Mesenchymal stem cell (in vitro differentiated cells and primary cell): ENCODE measurements around the gene KCNA4.

Experiments used
- DNase-seq: peaks from one replicate; pipeline ENCODE4 v3.0.0-alpha.2; 2013
- H2AFZ ChIP-seq: one replicate; pipeline ENCODE4 v1.6.1; 2013; ENCODE audit warnings: low read depth, mild to moderate bottlenecking, control low read depth, inconsistent platforms, low read length, moderate library complexity
- H2AK5ac ChIP-seq: 2 replicates; pipeline ENCODE4 v1.6.1; 2013; ENCODE audit warnings: low read length, moderate library complexity, mild to moderate bottlenecking, inconsistent platforms; ENCODE audit not compliant: severe bottlenecking
- H2BK120ac ChIP-seq: one replicate; pipeline ENCODE4 v1.6.1; 2013; ENCODE audit warnings: low read depth, mild to moderate bottlenecking, inconsistent platforms, low read length, moderate library complexity
- H2BK12ac ChIP-seq, 2 experiments: one replicate each; pipeline ENCODE4 v1.6.1; 2013; ENCODE audit warnings: inconsistent platforms in 2 of 2, low read length in 2 of 2, mild to moderate bottlenecking in 2 of 2, moderate library complexity in 2 of 2, control low read depth in 1 of 2
- H2BK15ac ChIP-seq: one replicate; pipeline ENCODE4 v1.6.1; 2013; ENCODE audit warnings: mild to moderate bottlenecking, low read depth, inconsistent platforms; ENCODE audit not compliant: poor library complexity, severe bottlenecking
- H2BK5ac ChIP-seq: 2 replicates; pipeline ENCODE4 v1.6.1; 2013; ENCODE audit warnings: low read depth, mild to moderate bottlenecking, low read length, control low read depth, inconsistent platforms; ENCODE audit not compliant: poor library complexity, severe bottlenecking
- H3K14ac ChIP-seq, 2 experiments: one replicate each; pipeline ENCODE4 v1.6.1; 2013; ENCODE audit warnings: inconsistent platforms in 2 of 2, low read length in 2 of 2, control low read depth in 1 of 2, mild to moderate bottlenecking in 1 of 2, moderate library complexity in 1 of 2
- H3K18ac ChIP-seq, 2 experiments: one replicate each; pipeline ENCODE4 v1.6.1; 2013; ENCODE audit warnings: inconsistent platforms in 2 of 2, low read length in 2 of 2, control low read depth in 1 of 2, low read depth in 1 of 2, mild to moderate bottlenecking in 1 of 2
- H3K23ac ChIP-seq, 2 experiments: one replicate each; pipeline ENCODE4 v1.6.1; 2013; ENCODE audit warnings: inconsistent platforms in 2 of 2, low read length in 2 of 2, mild to moderate bottlenecking in 2 of 2, moderate library complexity in 2 of 2, control low read depth in 1 of 2
- H3K27ac ChIP-seq: 2 replicates; pipeline ENCODE4 v1.5.1; 2013; ENCODE audit warnings: mild to moderate bottlenecking, moderate library complexity, low read length, control low read depth, inconsistent platforms; ENCODE audit not compliant: poor library complexity, severe bottlenecking
- H3K27me3 ChIP-seq, 2 experiments: 2 replicates each; pipeline versions ENCODE4 v1.6.1 to v1.7.0; 2013; ENCODE audit warnings: low read length in 2 of 2, mild to moderate bottlenecking in 2 of 2, moderate library complexity in 2 of 2, control low read depth in 1 of 2, inconsistent platforms in 1 of 2; ENCODE audit not compliant: control insufficient read depth in 1 of 2, insufficient read depth in 1 of 2
- H3K36me3 ChIP-seq, 2 experiments: 2 replicates each; pipeline versions ENCODE4 v1.6.1 to v1.7.0; 2013; ENCODE audit warnings: low read length in 2 of 2, control low read depth in 1 of 2, inconsistent platforms in 1 of 2, low read depth in 1 of 2, mild to moderate bottlenecking in 1 of 2; ENCODE audit not compliant: insufficient read depth in 2 of 2, control insufficient read depth in 1 of 2
- H3K4ac ChIP-seq, 2 experiments: one replicate each; pipeline ENCODE4 v1.6.1; 2013; ENCODE audit warnings: inconsistent platforms in 2 of 2, low read length in 2 of 2, mild to moderate bottlenecking in 2 of 2, moderate library complexity in 2 of 2, control low read depth in 1 of 2, low read depth in 1 of 2
- H3K4me1 ChIP-seq: 2 replicates; pipeline ENCODE4 v1.6.1; 2013; ENCODE audit warnings: low read depth, low read length, control low read depth; ENCODE audit not compliant: control insufficient read depth, insufficient read depth
- H3K4me2 ChIP-seq: 2 replicates; pipeline ENCODE4 v1.6.1; 2013; ENCODE audit warnings: low read length, mild to moderate bottlenecking, inconsistent platforms; ENCODE audit not compliant: poor library complexity, severe bottlenecking
- H3K4me3 ChIP-seq, 2 experiments: 2 replicates each; pipeline versions ENCODE4 v1.5.1 to v1.7.0; 2013; ENCODE audit warnings: low read length in 2 of 2, mild to moderate bottlenecking in 2 of 2, control low read depth in 1 of 2, low read depth in 1 of 2; ENCODE audit not compliant: insufficient read depth in 1 of 2
- H3K79me1 ChIP-seq: replicated peaks from 2 replicates; pipeline ENCODE4 v1.6.1; 2013; ENCODE audit warnings: mild to moderate bottlenecking, control low read depth, low read length, inconsistent platforms; ENCODE audit not compliant: poor library complexity, severe bottlenecking
- H3K9ac ChIP-seq: 2 replicates; pipeline ENCODE4 v1.7.0; 2013; ENCODE audit warnings: mild to moderate bottlenecking, low read length, moderate library complexity
- H3K9me3 ChIP-seq: 2 replicates; pipeline ENCODE4 v1.7.0; 2013; ENCODE audit warnings: mild to moderate bottlenecking, low read length; ENCODE audit not compliant: control insufficient read depth
- H4K8ac ChIP-seq: one replicate; pipeline ENCODE4 v1.6.1; 2013; ENCODE audit warnings: inconsistent platforms, mild to moderate bottlenecking, low read length, moderate library complexity
- H4K91ac ChIP-seq: one replicate; pipeline ENCODE4 v1.6.1; 2013; ENCODE audit warnings: mild to moderate bottlenecking, low read length, inconsistent platforms
- WGBS: methylation state at CpG from one replicate; pipeline ENCODE4 v1.1.7; 2013; ENCODE audit warnings: mixed read lengths; 5-methylcytosine and 5-hydroxymethylcytosine counted together

KCNA4 gene

GRCh38 chr11:30046578-30046945 is 29.7 kb upstream of the KCNA4 start:
- H2BK120ac ChIP-seq, result no peak overlapping the region
- H3K18ac ChIP-seq, result no peak overlapping the region
- H2BK5ac ChIP-seq, result no peak overlapping the region
- no peaks in the 10 kb centered on the region for H3K9me3 ChIP-seq
- H2AFZ ChIP-seq, result no peak overlapping the region
- no peak overlapping the region for H2AK5ac ChIP-seq
- no peak overlapping the region for H3K4me3 ChIP-seq
- no peak overlapping the region for H2BK15ac ChIP-seq
- H3K27ac ChIP-seq, result no peak overlapping the region
- no peak overlapping the region for H3K23ac ChIP-seq
- no peaks in the 10 kb centered on the region for H3K27me3 ChIP-seq
- H3K4ac ChIP-seq, result no peak overlapping the region
- no peak overlapping the region for H2BK12ac ChIP-seq
- 45% methylated on average over 6 of the region's 6 CpGs for WGBS
- no peak overlapping the region for H4K8ac ChIP-seq
- no peaks in the 10 kb centered on the region for H3K4me1 ChIP-seq
- DNase-seq, result no peak
- H3K4me2 ChIP-seq, result no peak overlapping the region
- no peak overlapping the region for H3K9ac ChIP-seq
- H3K79me1 ChIP-seq, result no peaks in the 10 kb centered on the region
- H3K14ac ChIP-seq, result no peak overlapping the region
- H4K91ac ChIP-seq, result no peak overlapping the region
- H3K36me3 ChIP-seq, result no peaks in the 10 kb centered on the region

DNA sequence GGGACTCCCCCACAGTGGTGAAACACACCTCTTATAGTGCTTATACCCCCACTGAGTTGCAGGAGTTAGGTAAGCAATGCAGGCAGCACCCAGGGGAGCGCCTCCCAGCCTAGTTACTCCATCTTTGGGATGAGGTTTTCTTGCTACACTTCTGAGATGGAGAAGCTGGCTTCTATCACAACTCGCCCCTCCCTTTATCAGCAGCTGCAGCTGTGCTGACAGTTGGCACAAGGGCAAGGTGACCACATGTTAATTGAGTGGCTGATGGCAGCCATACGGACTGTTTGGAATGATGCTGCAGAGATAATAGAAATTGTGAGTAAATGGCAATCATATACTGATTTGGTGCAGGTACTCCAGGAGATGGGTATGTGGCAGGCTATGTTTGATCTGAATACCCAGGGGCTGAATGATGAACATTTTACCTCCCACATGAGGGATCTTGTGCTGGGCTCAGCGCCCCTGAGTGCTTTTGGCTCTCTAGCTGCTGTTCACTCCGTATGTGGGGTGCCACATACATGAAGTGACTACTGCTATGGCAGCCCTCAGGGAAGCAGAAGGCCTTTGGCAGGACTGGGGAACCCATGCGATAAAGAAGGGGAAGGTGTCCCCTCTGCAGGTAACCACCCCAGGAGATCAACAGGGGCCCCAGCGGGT is 29.2 kb upstream of the KCNA4 start:
- Histone ChIP-seq H2BK120ac (no peak overlapping the region), H4K91ac (no peak overlapping the region), H3K9ac (no peak overlapping the region), H3K79me1 (no peaks in the 10 kb centered on the region), H3K14ac (no peak overlapping the region), H3K27ac (no peak overlapping the region), H3K23ac (no peak overlapping the region), H3K4me3 (no peak overlapping the region), H3K27me3 (no peaks in the 10 kb centered on the region), H2BK15ac (no peak overlapping the region), H2AK5ac (no peak overlapping the region), H3K4me2 (no peak overlapping the region), H2AFZ (no peak overlapping the region), H3K9me3 (no peaks in the 10 kb centered on the region), H2BK5ac (no peak overlapping the region), H3K4me1 (no peaks in the 10 kb centered on the region), H3K18ac (no peak overlapping the region), H3K4ac (no peak overlapping the region), H4K8ac (no peak overlapping the region), H2BK12ac (no peak overlapping the region), H3K36me3 (no peaks in the 10 kb centered on the region)
- 48% methylated on average over 7 of the region's 7 CpGs for WGBS
- DNase-seq, result no peak

GRCh38 chr11:30045144-30045543 is 28.3 kb upstream of the KCNA4 start:
- Histone ChIP-seq H3K27ac (no peak overlapping the region), H3K27me3 (no peaks in the 10 kb centered on the region), H3K4me3 (no peak overlapping the region), H2BK5ac (no peak overlapping the region), H3K9me3 (no peaks in the 10 kb centered on the region), H3K4ac (no peak overlapping the region), H3K4me2 (no peak overlapping the region), H3K4me1 (no peaks in the 10 kb centered on the region), H3K18ac (no peak overlapping the region), H2BK12ac (no peak overlapping the region), H2BK120ac (no peak overlapping the region), H3K23ac (no peak overlapping the region), H2BK15ac (no peak overlapping the region), H3K14ac (no peak overlapping the region), H2AFZ (no peak overlapping the region), H2AK5ac (no peak overlapping the region), H3K9ac (no peak overlapping the region), H3K36me3 (no peaks in the 10 kb centered on the region), H4K8ac (no peak overlapping the region), H4K91ac (no peak overlapping the region), H3K79me1 (no peaks in the 10 kb centered on the region)
- WGBS, result 75% methylated on average over 6 of the region's 6 CpGs
- DNase-seq, result no peak

DNA sequence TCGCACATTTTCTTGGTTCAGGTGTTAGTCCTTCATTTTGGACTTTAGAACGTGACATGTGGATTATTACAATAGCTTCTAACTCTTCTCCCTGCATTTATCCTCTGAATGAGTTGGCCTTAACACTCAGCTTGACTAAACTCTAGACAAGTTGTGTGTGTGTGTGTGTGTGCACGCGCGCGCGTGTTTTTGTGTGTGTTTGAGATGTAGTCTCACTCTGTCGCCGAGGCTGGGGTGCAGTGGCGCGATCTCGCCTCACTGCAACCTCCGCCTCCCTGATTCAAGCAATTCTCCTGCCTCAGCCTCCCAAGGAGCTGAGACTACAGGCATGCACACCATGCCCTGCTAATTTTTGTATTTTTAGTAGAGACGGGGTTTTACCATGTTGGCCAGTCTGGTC is 24.3 kb upstream of the KCNA4 start:
- no peak overlapping the region for H4K91ac ChIP-seq

More for the DNA sequence above, 24.3 kb upstream of the KCNA4 start:
- Histone ChIP-seq H3K9me3 (no peaks in the 10 kb centered on the region), H2BK12ac (no peak overlapping the region), H3K23ac (no peak overlapping the region), H3K4me1 (no peaks in the 10 kb centered on the region), H3K27me3 (no peaks in the 10 kb centered on the region), H2BK5ac (no peak overlapping the region), H3K36me3 (no peaks in the 10 kb centered on the region), H2AK5ac (no peak overlapping the region), H3K4me2 (no peak overlapping the region), H2AFZ (no peak overlapping the region), H3K4me3 (no peak overlapping the region), H3K4ac (no peak overlapping the region), H4K8ac (no peak overlapping the region), H3K9ac (no peak overlapping the region), H2BK120ac (no peak overlapping the region), H3K79me1 (no peaks in the 10 kb centered on the region), H2BK15ac (no peak overlapping the region), H3K27ac (no peak overlapping the region), H3K14ac (no peak overlapping the region), H3K18ac (no peak overlapping the region)
- WGBS, result 94% methylated on average over 12 of the region's 14 CpGs
- no peak for DNase-seq
